Natural killer cell (primary cell): Measurements from ENCODE around the gene GPX3. TPM values are rescaled to one million over a fixed set of nuclear protein-coding genes. Genes with fewer than 3 reads are reported as not detected.

Experiments used
- ATAC-seq, 3 donors: fragments of 150-1000 bp in 2 of 3; fragments of 200-7000 bp in 1 of 3; cut with Tn5 transposase; 1 replicate in 1 of 3; 2 replicates in 2 of 3; pipeline ENCODE4 v1.10.0; 2021; ENCODE audit warnings: mild to moderate bottlenecking in 2 of 3, moderate library complexity in 2 of 3
- DNase-seq, 2 donors: peaks; one replicate each; pipeline versions ENCODE4 v3.0.0 to v3.0.0-alpha.2; 2013 to 2021; ENCODE audit warnings: mixed read lengths in 1 of 2
- H3K27ac ChIP-seq: one replicate; pipeline ENCODE4 v1.5.1; 2013; ENCODE audit warnings: mild to moderate bottlenecking, low read length
- H3K27me3 ChIP-seq: one replicate; pipeline ENCODE4 v1.6.1; 2013; ENCODE audit warnings: low read length; ENCODE audit not compliant: control insufficient read depth, insufficient read depth
- H3K36me3 ChIP-seq: one replicate; pipeline ENCODE4 v1.6.1; 2013; ENCODE audit warnings: low read length; ENCODE audit not compliant: control insufficient read depth, insufficient read depth
- H3K4me1 ChIP-seq: one replicate; pipeline ENCODE4 v1.6.1; 2013; ENCODE audit warnings: low read length; ENCODE audit not compliant: control insufficient read depth, insufficient read depth
- H3K4me3 ChIP-seq: one replicate; pipeline ENCODE4 v1.5.1; 2013; ENCODE audit warnings: low read length
- H3K9me3 ChIP-seq: one replicate; pipeline ENCODE4 v1.6.1; 2013; ENCODE audit warnings: low read length; ENCODE audit not compliant: control insufficient read depth, insufficient read depth
- H3K27ac Mint-ChIP-seq, 2 donors: one replicate each; pipeline ENCODE4 v1.8.0; 2022; ENCODE audit warnings: mild to moderate bottlenecking in 2 of 2, mixed read lengths in 2 of 2, moderate library complexity in 1 of 2
- H3K27me3 Mint-ChIP-seq, 2 donors: one replicate each; pipeline ENCODE4 v1.8.0; 2022; ENCODE audit warnings: low read depth in 2 of 2, mixed read lengths in 2 of 2
- H3K36me3 Mint-ChIP-seq: one replicate; pipeline ENCODE4 v1.8.0; 2022; ENCODE audit warnings: mixed read lengths
- H3K4me1 Mint-ChIP-seq, 2 donors: one replicate each; pipeline ENCODE4 v1.8.0; 2022; ENCODE audit warnings: mixed read lengths in 2 of 2
- H3K4me3 Mint-ChIP-seq: one replicate; pipeline ENCODE4 v1.8.0; 2022; ENCODE audit warnings: mild to moderate bottlenecking, moderate library complexity, mixed read lengths
- H3K9me3 Mint-ChIP-seq, 2 donors: one replicate each; pipeline ENCODE4 v1.8.0; 2022; ENCODE audit warnings: mixed read lengths in 2 of 2
- WGBS: methylation state at CpG from one replicate; pipeline ENCODE4 v1.1.7; 2013; ENCODE audit warnings: missing lambda C conversion rate; ENCODE audit not compliant: insufficient coverage; 5-methylcytosine and 5-hydroxymethylcytosine counted together
- intact Hi-C: fragments of 100-400 bp; cut with micrococcal nuclease; formaldehyde crosslinking; loops from one replicate; pipeline ENCODE4 v1.14.2; 2022
- total RNA-seq, 4 donors: library from RNA; stranded (reverse); fragments of 120-200 nt in 1 of 4; gene quantifications; one replicate each; pipeline versions ENCODE4 v1.2.3 to v1.2.4, GENCODE V29; 2013 to 2022
- TF ChIP-seq, protein P1 (sequence below): fragments of 200-600 bp; IDR thresholded peaks from one replicate; pipeline ENCODE4 v1.8.0; 2022; ENCODE audit warnings: antibody characterized with exemption

Gene GPX3
- total RNA-seq, 3 donors from 2014 or later (not counting 1 experiment from before 2014, with no cell fraction given), result 1.1 TPM; not detected in 2

DNA sequence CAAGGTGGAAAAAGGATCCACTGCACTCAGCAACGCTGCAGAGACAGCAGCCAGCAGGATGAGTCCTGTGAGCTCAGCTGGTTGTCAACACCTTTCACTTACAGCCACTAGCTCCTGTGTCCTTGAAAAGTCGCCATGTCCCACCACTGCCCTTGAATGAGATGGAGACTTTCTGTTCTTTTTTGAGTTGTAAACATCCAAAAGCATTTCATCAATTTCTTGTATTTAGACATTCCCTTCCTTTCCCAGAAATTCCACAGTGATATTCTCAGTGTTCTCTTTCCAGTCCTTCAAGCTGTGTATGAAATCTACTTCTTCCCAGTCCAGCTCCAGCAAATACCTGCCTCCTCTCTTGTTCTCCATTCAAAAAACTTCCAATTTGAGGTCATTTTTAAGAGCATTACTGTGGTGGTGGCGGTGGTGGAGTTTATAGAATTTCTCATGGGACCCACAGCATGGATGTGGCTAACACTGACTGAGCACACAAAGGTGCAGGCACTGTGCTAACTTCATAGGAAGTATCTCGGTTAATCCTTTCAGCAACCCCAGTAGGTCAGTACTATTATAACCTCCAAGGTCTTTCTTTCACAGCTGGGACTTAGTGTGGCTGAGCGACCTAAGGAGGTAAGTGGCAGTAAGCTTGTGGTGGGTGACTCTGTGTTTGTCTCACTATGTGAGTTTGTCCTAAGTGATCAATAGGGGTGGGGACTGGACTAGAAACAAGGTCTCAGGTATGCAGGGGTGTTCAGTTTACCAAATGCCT is 15.0 kb upstream of the GPX3 start:
- Mint-ChIP-seq H3K4me1 (no peaks in the 10 kb centered on the region), H3K36me3 (no peaks in the 10 kb centered on the region), H3K9me3 (no peaks in the 10 kb centered on the region), H3K27me3 (peaks cover 0 to 6% of the 10 kb centered on the region in 2 donors), H3K27ac (no peak overlapping the region), H3K4me3 (no peak overlapping the region)
- Histone ChIP-seq H3K4me3 (no peak overlapping the region), H3K27me3 (no peaks in the 10 kb centered on the region), H3K4me1 (no peaks in the 10 kb centered on the region), H3K27ac (no peak overlapping the region), H3K36me3 (no peaks in the 10 kb centered on the region), H3K9me3 (no peaks in the 10 kb centered on the region)
- DNase-seq, result no peak
- intact Hi-C loops, result no loop called here
- TF ChIP-seq, protein P1, sequence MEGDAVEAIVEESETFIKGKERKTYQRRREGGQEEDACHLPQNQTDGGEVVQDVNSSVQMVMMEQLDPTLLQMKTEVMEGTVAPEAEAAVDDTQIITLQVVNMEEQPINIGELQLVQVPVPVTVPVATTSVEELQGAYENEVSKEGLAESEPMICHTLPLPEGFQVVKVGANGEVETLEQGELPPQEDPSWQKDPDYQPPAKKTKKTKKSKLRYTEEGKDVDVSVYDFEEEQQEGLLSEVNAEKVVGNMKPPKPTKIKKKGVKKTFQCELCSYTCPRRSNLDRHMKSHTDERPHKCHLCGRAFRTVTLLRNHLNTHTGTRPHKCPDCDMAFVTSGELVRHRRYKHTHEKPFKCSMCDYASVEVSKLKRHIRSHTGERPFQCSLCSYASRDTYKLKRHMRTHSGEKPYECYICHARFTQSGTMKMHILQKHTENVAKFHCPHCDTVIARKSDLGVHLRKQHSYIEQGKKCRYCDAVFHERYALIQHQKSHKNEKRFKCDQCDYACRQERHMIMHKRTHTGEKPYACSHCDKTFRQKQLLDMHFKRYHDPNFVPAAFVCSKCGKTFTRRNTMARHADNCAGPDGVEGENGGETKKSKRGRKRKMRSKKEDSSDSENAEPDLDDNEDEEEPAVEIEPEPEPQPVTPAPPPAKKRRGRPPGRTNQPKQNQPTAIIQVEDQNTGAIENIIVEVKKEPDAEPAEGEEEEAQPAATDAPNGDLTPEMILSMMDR, result no peak
- WGBS, result 92% methylated on average over 3 of the region's 5 CpGs
- ATAC-seq, result no peak

DNA sequence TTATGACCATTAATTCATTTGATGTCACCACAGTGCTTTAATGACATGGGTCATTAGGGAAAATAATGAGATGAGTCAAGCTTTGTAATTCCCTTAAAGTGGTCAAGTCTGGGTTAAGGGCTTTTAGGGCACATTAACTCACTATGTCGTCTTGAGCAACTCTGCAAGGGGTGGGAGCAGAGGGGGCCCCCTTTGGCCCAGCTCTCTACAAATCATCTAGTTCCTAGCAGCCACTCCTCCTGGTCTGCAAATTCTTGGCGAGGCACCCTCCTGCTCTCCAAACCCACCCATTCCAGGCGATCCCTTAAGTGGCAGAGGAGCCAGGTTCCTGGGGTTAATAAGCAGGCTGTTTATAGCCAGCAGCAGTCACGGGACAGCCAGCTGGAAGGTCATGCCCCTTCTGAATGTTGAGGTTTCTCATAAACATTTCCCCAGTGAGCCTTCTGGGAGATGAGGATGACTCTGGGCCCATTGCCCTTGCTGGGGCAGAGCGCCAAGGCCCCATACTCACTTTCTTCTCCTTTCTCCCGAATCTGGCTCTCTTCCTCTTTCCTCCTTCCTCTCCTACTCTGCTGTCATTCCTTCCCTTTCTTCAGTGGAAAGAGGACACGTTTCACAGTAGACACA is 14.3 kb upstream of the GPX3 start:
- Mint-ChIP-seq H3K4me1 (no peaks in the 10 kb centered on the region), H3K27ac (no peak overlapping the region), H3K4me3 (no peak overlapping the region), H3K9me3 (no peaks in the 10 kb centered on the region), H3K27me3 (peaks cover 0 to 6% of the 10 kb centered on the region in 2 donors), H3K36me3 (no peaks in the 10 kb centered on the region)
- Histone ChIP-seq H3K27ac (no peak overlapping the region), H3K4me1 (no peaks in the 10 kb centered on the region), H3K36me3 (no peaks in the 10 kb centered on the region), H3K4me3 (no peak overlapping the region), H3K27me3 (no peaks in the 10 kb centered on the region), H3K9me3 (no peaks in the 10 kb centered on the region)
- ATAC-seq (no peak), DNase-seq (no peak)
- intact Hi-C loops, result no loop called here
- TF ChIP-seq, protein P1, result no peak
- WGBS, result 67% methylated on average over 7 of the region's 7 CpGs

DNA sequence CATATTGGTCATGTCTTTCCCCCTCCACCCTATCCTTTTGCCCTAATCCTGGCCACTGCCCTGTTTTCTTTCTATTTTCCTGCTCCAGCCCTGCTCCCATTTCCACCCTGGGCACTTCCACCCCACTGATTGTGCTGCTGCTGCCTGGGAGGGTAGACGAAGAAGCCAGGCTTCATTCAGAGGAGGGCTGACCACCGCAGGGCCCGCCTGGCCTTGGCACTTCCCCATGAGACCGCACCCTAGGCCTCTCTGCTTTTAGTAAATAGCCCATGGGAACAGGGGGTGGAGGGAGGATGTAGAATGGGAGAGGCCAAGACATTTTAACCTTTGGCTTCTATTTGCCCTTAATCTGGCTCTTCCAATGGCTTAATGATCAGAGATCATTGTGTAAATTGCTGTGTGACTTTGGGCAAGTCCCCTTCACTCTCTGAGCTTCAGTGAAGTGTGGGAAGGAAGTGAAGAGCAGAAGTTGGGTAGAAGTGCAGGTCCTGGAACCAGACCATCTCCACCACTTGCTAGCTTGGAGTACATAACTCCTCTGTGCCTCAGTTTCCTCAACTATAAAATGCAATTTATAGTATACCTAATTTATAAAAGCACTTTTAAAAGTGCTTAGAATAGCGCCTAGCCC is 13.6 kb upstream of the GPX3 start:
- intact Hi-C loops, result no loop called here
- Histone ChIP-seq H3K27me3 (no peaks in the 10 kb centered on the region), H3K4me1 (no peaks in the 10 kb centered on the region), H3K4me3 (no peak overlapping the region), H3K27ac (no peak overlapping the region), H3K9me3 (no peaks in the 10 kb centered on the region), H3K36me3 (no peaks in the 10 kb centered on the region)
- ATAC-seq (no peak), DNase-seq (no peak)
- Mint-ChIP-seq H3K4me1 (no peaks in the 10 kb centered on the region), H3K27ac (no peak overlapping the region), H3K9me3 (no peaks in the 10 kb centered on the region), H3K27me3 (peaks cover 0 to 10% of the 10 kb centered on the region in 2 donors), H3K4me3 (no peak overlapping the region), H3K36me3 (no peaks in the 10 kb centered on the region)
- TF ChIP-seq, protein P1, result no peak
- WGBS, result 87% methylated on average over 4 of the region's 5 CpGs
